K562 (cell line): ENCODE measurements around the gene ZNF792. TPM values are rescaled to one million over a fixed set of nuclear protein-coding genes. Genes with fewer than 3 reads are reported as not detected.

Experiments used
- AFF1 ChIP-seq, 2 experiments: fragments of 450-650 bp; IDR thresholded peaks; 2 replicates each; pipeline ENCODE4 v1.6.1; 2018; ENCODE audit warnings: mild to moderate bottlenecking in 2 of 2, low read depth in 1 of 2; ENCODE audit not compliant: partially characterized antibody in 2 of 2
- CBX8 ChIP-seq: fragments of 200-600 bp; sonication (generic); IDR thresholded peaks from 2 replicates; pipeline ENCODE4 v1.6.1; 2012; ENCODE audit warnings: borderline replicate concordance, mixed run types, low read depth, mild to moderate bottlenecking, moderate library complexity, mixed read lengths, low read length, control low read depth, inconsistent platforms; ENCODE audit not compliant: poor library complexity, severe bottlenecking; ENCODE audit errors: extremely low read depth
- DMBX1 ChIP-seq: fragments of 250-450 bp; sonication (Bioruptor Pico); IDR thresholded peaks from 2 replicates; pipeline ENCODE4 v1.8.0; 2022; ENCODE audit warnings: inconsistent platforms, mild to moderate bottlenecking, moderate library complexity, borderline replicate concordance
- E2F3 ChIP-seq: fragments of 250-450 bp; sonication (Bioruptor Pico); IDR thresholded peaks from 2 replicates; pipeline ENCODE4 v1.4.0; 2020; ENCODE audit warnings: mild to moderate bottlenecking
- ELF4 ChIP-seq: fragments of 450-650 bp; formaldehyde crosslinking; IDR thresholded peaks from 2 replicates; pipeline ENCODE4 v1.4.0; 2022; ENCODE audit warnings: missing genetic modification characterization
- ETV6 ChIP-seq, 3 experiments: fragments of 150-350 bp in 1 of 3; sonication (generic) in 1 of 3; formaldehyde crosslinking in 1 of 3; IDR thresholded peaks; 2 replicates each; pipeline versions ENCODE4 v1.6.1 to v1.8.0; 2014 to 2022; ENCODE audit warnings: borderline replicate concordance in 2 of 3, low read depth in 2 of 3, antibody characterized with exemption in 1 of 3, low read length in 1 of 3, mild to moderate bottlenecking in 1 of 3, missing genetic modification reagents in 1 of 3
- GTF2B ChIP-seq: IDR thresholded peaks from 2 replicates; pipeline ENCODE4 v1.6.1; 2011; ENCODE audit not compliant: insufficient read length; ENCODE audit errors: extremely low read depth
- HMG20B ChIP-seq: fragments of 250-450 bp; sonication (Bioruptor Pico); IDR thresholded peaks from 2 replicates; pipeline ENCODE4 v1.5.0; 2021; ENCODE audit warnings: mild to moderate bottlenecking
- MECOM ChIP-seq: fragments of 250-450 bp; sonication (Bioruptor Pico); IDR thresholded peaks from 2 replicates; pipeline ENCODE4 v1.8.0; 2022; ENCODE audit warnings: inconsistent platforms
- NFIX ChIP-seq: fragments of 250-450 bp; sonication (Bioruptor Pico); IDR thresholded peaks from 2 replicates; pipeline ENCODE4 v1.4.0; 2020; ENCODE audit warnings: low read depth, mild to moderate bottlenecking, moderate library complexity
- PKNOX1 ChIP-seq: fragments of 450-650 bp; IDR thresholded peaks from 2 replicates; pipeline ENCODE4 v1.6.1; 2016
- SRSF3 ChIP-seq: fragments of 200-400 bp; formaldehyde crosslinking; IDR thresholded peaks from 2 replicates; pipeline ENCODE4 v1.6.1; 2016; ENCODE audit warnings: mild to moderate bottlenecking, low read length, moderate library complexity; ENCODE audit not compliant: insufficient read depth
- STAT6 ChIP-seq: sonication (generic); formaldehyde crosslinking; IDR thresholded peaks from 2 replicates; pipeline ENCODE4 v1.8.1; 2023; ENCODE audit warnings: mild to moderate bottlenecking, missing genetic modification reagents
- TBL1XR1 ChIP-seq, 2 experiments: IDR thresholded peaks; 2 replicates each; pipeline ENCODE4 v1.6.1; 2012; ENCODE audit warnings: improper control_type of control experiment in 2 of 2, low read length in 2 of 2, mild to moderate bottlenecking in 1 of 2
- ZNF232 ChIP-seq: sonication (generic); formaldehyde crosslinking; IDR thresholded peaks from 2 replicates; pipeline ENCODE4 v1.8.0; 2022; ENCODE audit warnings: mild to moderate bottlenecking, missing genetic modification reagents
- ZNF444 ChIP-seq: fragments of 250-450 bp; sonication (Bioruptor Pico); IDR thresholded peaks from 2 replicates; pipeline ENCODE4 v1.4.0; 2020; ENCODE audit warnings: mild to moderate bottlenecking, moderate library complexity
- ZNF584 ChIP-seq: fragments of 200-800 bp; sonication (Bioruptor generic); IDR thresholded peaks from 2 replicates; pipeline ENCODE4 v1.6.1; 2016; ENCODE audit warnings: low read depth, mild to moderate bottlenecking, missing genetic modification characterization, missing compliant biosample characterization
- polyA plus RNA-seq, 8 experiments: library from polyadenylated mRNA; depleted of rRNA in 4 of 8; stranded (reverse) in 5 of 8; unstranded in 3 of 8; fragments of >200 nt; fragmentation: Nextera tagmentation in 2 of 8; fragmentation: Illumina TruSeq in 1 of 8; extraction: Ambion mirVana in 2 of 8; extraction: Trizol in 1 of 8; gene quantifications; 2 replicates each; pipeline versions ENCODE4 v1.2.1 to v1.2.3, GENCODE V29; 2011 to 2014; ENCODE audit warnings: inconsistent platforms in 1 of 8, missing spikeins in 1 of 8
- total RNA-seq, 7 experiments: library from RNA; depleted of rRNA in 6 of 7; stranded (reverse); fragments of >200 nt in 6 of 7; fragmentation: Illumina TruSeq in 2 of 7; extraction: Trizol in 2 of 7; gene quantifications; 2 replicates each; pipeline versions ENCODE4 v1.2.1 to v1.2.3, GENCODE V29; 2011 to 2021; ENCODE audit warnings: low replicate concordance in 1 of 7

The ZNF792 gene
- total and polyA plus RNA-seq, 9 of the 15 experiments (the other 6 are each of a cell fraction or from before 2014, with no cell fraction given), result 3.3 to 16.5 (median 10.4) TPM

- TF ChIP-seq PKNOX1 (peak; percentile 95), MECOM (CRISPR knock-in tag) (no peak), TBL1XR1 (IDR thresholded peaks at IDR 0.05; ENCODE audit: low read length in 2 of 2) (peak in 1 of 2 experiments; percentile 91; a peak in 2 of 4 replicates), GTF2B (no peak), CBX8 (no peak), DMBX1 (CRISPR knock-in tag) (peak; percentile 18; the same call in 1 of the 2 replicates), ZNF444 (CRISPR knock-in tag) (no peak), ZNF232 (CRISPR knock-in tag) (0 out of 2 replicates have a peak, but pooled peaks have one; percentile 59), ZNF584 (0 out of 2 replicates have a peak, but pooled peaks have one; percentile 13), ELF4 (no peak), E2F3 (CRISPR knock-in tag) (no peak), SRSF3 (no peak), NFIX (no peak), STAT6 (CRISPR knock-in tag) (no peak), HMG20B (no peak), AFF1 (IDR thresholded peaks at IDR 0.05; ENCODE audit: low read depth in 1 of 2, partially characterized antibody in 2 of 2) (no peak), ETV6 (IDR thresholded peaks at IDR 0.05; ENCODE audit: borderline replicate concordance in 1 of 2, low read depth in 2 of 2, low read length in 1 of 2) (peak; percentile 97), ETV6 (CRISPR knock-in tag; IDR thresholded peaks at IDR 0.05; ENCODE audit: borderline replicate concordance) (no peak)
These were observed 2.0 kb downstream of the ZNF792 start (continued) for GRCh38 chr19:34961775-34962686.
